ENCODE measurements around the gene ZNF547.

ZNF547 gene

GRCh38 chr19:57410877-57411671 is 47.7 kb downstream of the ZNF547 start, which contains the start of gene ZNF17:
TSS of gene ZNF17 (plus strand) at chr19:57411161. CDS start at chr19:57413616, 2,455 bp downstream.
- Histone ChIP-seq H3K4me3 (replicated peaks; ENCODE audit: low read depth, low read length) (peak within 1 kb of the TSS; percentile 86), H3K27me3 (replicated peaks; ENCODE audit: control insufficient read depth, insufficient read depth, low read length) (no peaks in the 10 kb centered on the region), H3K36me3 (ENCODE audit: control insufficient read depth, insufficient read depth, low read length) (peaks cover 11% of the 10 kb centered on the region)
- DNase-seq (ENCODE audit: extremely low read depth, insufficient read length): peak; percentile 85
- TF ChIP-seq CTCF (IDR thresholded peaks at IDR 0.05; ENCODE audit: insufficient read depth, low read length, poor library complexity, severe bottlenecking): no peak

- no peak for DNase-seq (ENCODE audit: extremely low read depth, insufficient read length)
- Histone ChIP-seq H3K36me3 (ENCODE audit: control insufficient read depth, insufficient read depth, low read length) (peaks cover 17% of the 10 kb centered on the region), H3K4me3 (replicated peaks; ENCODE audit: low read depth, low read length) (no peak overlapping the region), H3K27me3 (replicated peaks; ENCODE audit: control insufficient read depth, insufficient read depth, low read length) (no peaks in the 10 kb centered on the region)
- no peak for TF ChIP-seq CTCF (IDR thresholded peaks at IDR 0.05; ENCODE audit: insufficient read depth, low read length, poor library complexity, severe bottlenecking)
These were observed 56.1 kb downstream of the ZNF547 start for GRCh38 chr19:57419439-57419838.

DNA sequence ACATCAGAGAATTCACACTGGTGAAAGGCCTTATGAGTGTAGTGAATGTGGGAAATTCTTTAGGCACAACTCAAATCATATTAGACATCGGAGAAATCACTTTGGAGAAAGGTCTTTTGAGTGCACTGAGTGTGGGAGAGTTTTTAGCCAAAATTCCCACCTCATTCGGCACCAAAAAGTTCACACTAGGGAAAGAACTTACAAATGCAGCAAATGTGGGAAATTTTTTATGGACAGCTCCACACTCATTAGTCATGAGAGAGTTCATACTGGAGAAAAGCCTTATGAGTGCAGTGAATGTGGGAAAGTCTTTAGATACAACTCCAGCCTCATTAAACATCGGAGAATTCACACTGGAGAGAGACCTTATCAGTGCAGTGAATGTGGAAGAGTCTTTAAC is 57.7 kb downstream of the ZNF547 start:
- H3K36me3 ChIP-seq (ENCODE audit: control insufficient read depth, insufficient read depth, low read length): peaks cover 13% of the 10 kb centered on the region
- no peak for DNase-seq (ENCODE audit: extremely low read depth, insufficient read length)
- H3K27me3 ChIP-seq (replicated peaks; ENCODE audit: control insufficient read depth, insufficient read depth, low read length): no peaks in the 10 kb centered on the region
- H3K4me3 ChIP-seq (replicated peaks; ENCODE audit: low read depth, low read length): no peak overlapping the region
- TF ChIP-seq CTCF (IDR thresholded peaks at IDR 0.05; ENCODE audit: insufficient read depth, low read length, poor library complexity, severe bottlenecking): no peak
